HepG2 (cell line): ENCODE measurements around the gene BIVM. TPM values are rescaled to one million over a fixed set of nuclear protein-coding genes. Genes with fewer than 3 reads are reported as not detected.

Experiments used
- ATAD3A ChIP-seq: sonication (generic); formaldehyde crosslinking; IDR thresholded peaks from 2 replicates; pipeline ENCODE4 v1.4.0; 2020; ENCODE audit warnings: missing genetic modification reagents
- ATRX ChIP-seq: sonication (generic); formaldehyde crosslinking; IDR thresholded peaks from 2 replicates; pipeline ENCODE4 v1.4.0; 2020; ENCODE audit warnings: missing genetic modification reagents, borderline replicate concordance
- BRCA1 ChIP-seq: sonication (generic); formaldehyde crosslinking; IDR thresholded peaks from 2 replicates; pipeline ENCODE4 v1.4.0; 2020; ENCODE audit warnings: missing genetic modification reagents
- GPN1 ChIP-seq: sonication (generic); formaldehyde crosslinking; IDR thresholded peaks from 2 replicates; pipeline ENCODE4 v1.5.1; 2020; ENCODE audit warnings: missing genetic modification reagents, borderline replicate concordance
- JUNB ChIP-seq: sonication (generic); formaldehyde crosslinking; IDR thresholded peaks from 2 replicates; pipeline ENCODE4 v1.8.0; 2022; ENCODE audit warnings: missing genetic modification reagents, mild to moderate bottlenecking, borderline replicate concordance
- MED8 ChIP-seq: sonication (generic); formaldehyde crosslinking; IDR thresholded peaks from 2 replicates; pipeline ENCODE4 v1.8.1; 2023; ENCODE audit warnings: mild to moderate bottlenecking, missing genetic modification reagents; ENCODE audit not compliant: insufficient replicate concordance
- MEIS2 ChIP-seq: sonication (generic); formaldehyde crosslinking; IDR thresholded peaks from 2 replicates; pipeline ENCODE4 v1.9.0; 2021; ENCODE audit warnings: mild to moderate bottlenecking, missing genetic modification reagents
- MIXL1 ChIP-seq: IDR thresholded peaks from 2 replicates; pipeline ENCODE4 v1.6.1; 2016
- MYC ChIP-seq: sonication (generic); formaldehyde crosslinking; IDR thresholded peaks from 2 replicates; pipeline ENCODE4 v1.9.0; 2021; ENCODE audit warnings: missing genetic modification reagents, borderline replicate concordance
- PLRG1 ChIP-seq: fragments of 450-650 bp; conservative IDR thresholded peaks from 2 replicates; pipeline ENCODE4 v1.6.1; 2016
- POLR2AphosphoS2 ChIP-seq: IDR thresholded peaks from 2 replicates; pipeline ENCODE4 v1.6.1; 2011; ENCODE audit warnings: low read depth, low read length, improper control_type of control experiment
- STAG1 ChIP-seq: sonication (generic); formaldehyde crosslinking; IDR thresholded peaks from 2 replicates; pipeline ENCODE4 v1.4.0; 2020; ENCODE audit warnings: missing genetic modification reagents
- TBL1XR1 ChIP-seq: fragments of 150-350 bp; IDR thresholded peaks from 2 replicates; pipeline ENCODE4 v1.6.1; 2014; ENCODE audit warnings: borderline replicate concordance, low read length; ENCODE audit not compliant: partially characterized antibody
- ZFP82 ChIP-seq: sonication (generic); formaldehyde crosslinking; IDR thresholded peaks from 2 replicates; pipeline ENCODE4 v1.5.1; 2020; ENCODE audit warnings: mild to moderate bottlenecking, missing genetic modification reagents, borderline replicate concordance
- ZNF136 ChIP-seq: sonication (generic); formaldehyde crosslinking; IDR thresholded peaks from 2 replicates; pipeline ENCODE4 v1.8.1; 2022; ENCODE audit warnings: low read depth, mild to moderate bottlenecking, moderate library complexity, missing genetic modification reagents
- ZNF160 ChIP-seq: sonication (generic); formaldehyde crosslinking; IDR thresholded peaks from 2 replicates; pipeline ENCODE4 v1.8.0; 2022; ENCODE audit warnings: mild to moderate bottlenecking, inconsistent platforms, missing genetic modification reagents
- polyA plus RNA-seq, 8 experiments: library from polyadenylated mRNA; depleted of rRNA in 3 of 8; stranded (reverse) in 7 of 8; unstranded in 1 of 8; fragments of >200 nt; fragmentation: Illumina TruSeq in 4 of 8; extraction: Trizol in 4 of 8; gene quantifications; 2 replicates each; pipeline versions ENCODE4 v1.2.1 to v1.2.3, GENCODE V29; 2011 to 2016; ENCODE audit warnings: low read depth in 4 of 8, missing spikeins in 1 of 8, mixed read lengths in 1 of 8; ENCODE audit not compliant: insufficient read depth in 1 of 8
- total RNA-seq, 5 experiments: library from RNA; depleted of rRNA; stranded (reverse); fragments of >200 nt; fragmentation: Illumina TruSeq; extraction: Trizol; gene quantifications; 2 replicates each; pipeline ENCODE4 v1.2.3, GENCODE V29; 2016; ENCODE audit warnings: low read depth in 1 of 5
- TF ChIP-seq, protein P1 (sequence below): sonication (generic); formaldehyde crosslinking; IDR thresholded peaks from 2 replicates; pipeline ENCODE4 v1.4.0; 2020; ENCODE audit warnings: missing genetic modification reagents, mild to moderate bottlenecking, borderline replicate concordance
- TF ChIP-seq, protein P2 (sequence below): sonication (generic); formaldehyde crosslinking; IDR thresholded peaks from 2 replicates; pipeline ENCODE4 v1.5.0; 2020; ENCODE audit warnings: mild to moderate bottlenecking, low read depth, missing genetic modification reagents, borderline replicate concordance
- TF ChIP-seq, protein P3 (sequence below), 2 experiments: sonication (generic) in 1 of 2; formaldehyde crosslinking in 1 of 2; IDR thresholded peaks; 2 replicates each; pipeline versions ENCODE4 v1.5.1 to v1.6.1; 2011 to 2020; ENCODE audit warnings: borderline replicate concordance in 1 of 2, low read depth in 1 of 2, low read length in 1 of 2, mild to moderate bottlenecking in 1 of 2, missing genetic modification reagents in 1 of 2, moderate library complexity in 1 of 2
- TF ChIP-seq, protein P4 (sequence below): sonication (generic); formaldehyde crosslinking; IDR thresholded peaks from 2 replicates; pipeline ENCODE4 v1.8.0; 2022; ENCODE audit warnings: missing genetic modification reagents, mild to moderate bottlenecking, moderate library complexity, borderline replicate concordance
- TF ChIP-seq, protein P5 (sequence below): sonication (generic); formaldehyde crosslinking; IDR thresholded peaks from 2 replicates; pipeline ENCODE4 v1.8.1; 2023; ENCODE audit warnings: mild to moderate bottlenecking, moderate library complexity, missing genetic modification reagents

BIVM gene
- total and polyA plus RNA-seq, 2 of the 13 experiments (the other 11 are each of a cell fraction or from before 2014, with no cell fraction given): 10.4 to 15.8 TPM

DNA sequence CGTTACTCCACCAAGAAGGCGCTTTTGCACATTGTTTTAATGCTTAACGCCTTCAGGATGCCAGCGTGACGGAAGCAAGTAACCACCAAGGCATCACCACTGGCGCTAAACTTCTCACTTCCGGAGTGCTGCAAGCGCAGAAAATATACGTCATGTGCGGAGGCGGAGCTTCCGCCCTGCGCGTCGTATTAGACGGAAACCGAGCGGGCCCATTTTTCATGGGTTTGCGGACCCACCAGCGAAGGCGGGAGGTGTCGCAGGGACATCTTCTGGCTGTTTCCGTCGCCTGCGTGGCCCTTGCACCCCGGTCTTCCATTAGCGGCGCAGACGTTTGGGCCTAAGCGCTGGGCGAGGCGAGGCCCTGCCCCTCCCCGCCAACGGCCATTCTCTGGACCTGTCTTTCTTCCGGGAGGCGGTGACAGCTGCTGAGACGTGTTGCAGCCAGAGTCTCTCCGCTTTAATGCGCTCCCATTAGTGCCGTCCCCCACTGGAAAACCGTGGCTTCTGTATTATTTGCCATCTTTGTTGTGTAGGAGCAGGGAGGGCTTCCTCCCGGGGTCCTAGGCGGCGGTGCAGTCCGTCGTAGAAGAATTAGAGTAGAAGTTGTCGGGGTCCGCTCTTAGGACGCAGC, 46.8 kb downstream of the BIVM start, which contains the start of gene ERCC5 (continued):
- TF ChIP-seq, protein P1, sequence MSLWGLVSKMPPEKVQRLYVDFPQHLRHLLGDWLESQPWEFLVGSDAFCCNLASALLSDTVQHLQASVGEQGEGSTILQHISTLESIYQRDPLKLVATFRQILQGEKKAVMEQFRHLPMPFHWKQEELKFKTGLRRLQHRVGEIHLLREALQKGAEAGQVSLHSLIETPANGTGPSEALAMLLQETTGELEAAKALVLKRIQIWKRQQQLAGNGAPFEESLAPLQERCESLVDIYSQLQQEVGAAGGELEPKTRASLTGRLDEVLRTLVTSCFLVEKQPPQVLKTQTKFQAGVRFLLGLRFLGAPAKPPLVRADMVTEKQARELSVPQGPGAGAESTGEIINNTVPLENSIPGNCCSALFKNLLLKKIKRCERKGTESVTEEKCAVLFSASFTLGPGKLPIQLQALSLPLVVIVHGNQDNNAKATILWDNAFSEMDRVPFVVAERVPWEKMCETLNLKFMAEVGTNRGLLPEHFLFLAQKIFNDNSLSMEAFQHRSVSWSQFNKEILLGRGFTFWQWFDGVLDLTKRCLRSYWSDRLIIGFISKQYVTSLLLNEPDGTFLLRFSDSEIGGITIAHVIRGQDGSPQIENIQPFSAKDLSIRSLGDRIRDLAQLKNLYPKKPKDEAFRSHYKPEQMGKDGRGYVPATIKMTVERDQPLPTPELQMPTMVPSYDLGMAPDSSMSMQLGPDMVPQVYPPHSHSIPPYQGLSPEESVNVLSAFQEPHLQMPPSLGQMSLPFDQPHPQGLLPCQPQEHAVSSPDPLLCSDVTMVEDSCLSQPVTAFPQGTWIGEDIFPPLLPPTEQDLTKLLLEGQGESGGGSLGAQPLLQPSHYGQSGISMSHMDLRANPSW (CRISPR knock-in tag): peak; percentile 50; the same call in 1 of the 2 replicates
- TF ChIP-seq MYC (CRISPR knock-in tag) (peak; percentile 85), MED8 (CRISPR knock-in tag) (no peak), BRCA1 (CRISPR knock-in tag) (peak; percentile 75), JUNB (CRISPR knock-in tag) (no peak), ZFP82 (CRISPR knock-in tag) (peak; percentile 87; the same call in 1 of the 2 replicates), ATRX (CRISPR knock-in tag) (no peak), GPN1 (CRISPR knock-in tag) (no peak), STAG1 (CRISPR knock-in tag) (peak; percentile 45), TBL1XR1 (no peak), ZNF136 (CRISPR knock-in tag) (peak; percentile 73; the same call in 1 of the 2 replicates), ZNF160 (peak; percentile 92), MIXL1 (CRISPR knock-in tag) (peak; percentile 93), PLRG1 (no peak), ATAD3A (CRISPR knock-in tag) (no peak), POLR2AphosphoS2 (no peak; the same call in 1 of the 2 replicates), MEIS2 (CRISPR knock-in tag) (peak; percentile 96)
- TF ChIP-seq, protein P2, sequence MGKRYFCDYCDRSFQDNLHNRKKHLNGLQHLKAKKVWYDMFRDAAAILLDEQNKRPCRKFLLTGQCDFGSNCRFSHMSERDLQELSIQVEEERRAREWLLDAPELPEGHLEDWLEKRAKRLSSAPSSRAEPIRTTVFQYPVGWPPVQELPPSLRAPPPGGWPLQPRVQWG (CRISPR knock-in tag): no peak
- TF ChIP-seq, protein P3, sequence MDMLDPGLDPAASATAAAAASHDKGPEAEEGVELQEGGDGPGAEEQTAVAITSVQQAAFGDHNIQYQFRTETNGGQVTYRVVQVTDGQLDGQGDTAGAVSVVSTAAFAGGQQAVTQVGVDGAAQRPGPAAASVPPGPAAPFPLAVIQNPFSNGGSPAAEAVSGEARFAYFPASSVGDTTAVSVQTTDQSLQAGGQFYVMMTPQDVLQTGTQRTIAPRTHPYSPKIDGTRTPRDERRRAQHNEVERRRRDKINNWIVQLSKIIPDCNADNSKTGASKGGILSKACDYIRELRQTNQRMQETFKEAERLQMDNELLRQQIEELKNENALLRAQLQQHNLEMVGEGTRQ (IDR thresholded peaks at IDR 0.05; ENCODE audit: low read depth, low read length): no peak
- TF ChIP-seq, protein P3 (CRISPR knock-in tag; IDR thresholded peaks at IDR 0.05; ENCODE audit: borderline replicate concordance): peak; percentile 43; the same call in 1 of the 2 replicates
- TF ChIP-seq, protein P4, sequence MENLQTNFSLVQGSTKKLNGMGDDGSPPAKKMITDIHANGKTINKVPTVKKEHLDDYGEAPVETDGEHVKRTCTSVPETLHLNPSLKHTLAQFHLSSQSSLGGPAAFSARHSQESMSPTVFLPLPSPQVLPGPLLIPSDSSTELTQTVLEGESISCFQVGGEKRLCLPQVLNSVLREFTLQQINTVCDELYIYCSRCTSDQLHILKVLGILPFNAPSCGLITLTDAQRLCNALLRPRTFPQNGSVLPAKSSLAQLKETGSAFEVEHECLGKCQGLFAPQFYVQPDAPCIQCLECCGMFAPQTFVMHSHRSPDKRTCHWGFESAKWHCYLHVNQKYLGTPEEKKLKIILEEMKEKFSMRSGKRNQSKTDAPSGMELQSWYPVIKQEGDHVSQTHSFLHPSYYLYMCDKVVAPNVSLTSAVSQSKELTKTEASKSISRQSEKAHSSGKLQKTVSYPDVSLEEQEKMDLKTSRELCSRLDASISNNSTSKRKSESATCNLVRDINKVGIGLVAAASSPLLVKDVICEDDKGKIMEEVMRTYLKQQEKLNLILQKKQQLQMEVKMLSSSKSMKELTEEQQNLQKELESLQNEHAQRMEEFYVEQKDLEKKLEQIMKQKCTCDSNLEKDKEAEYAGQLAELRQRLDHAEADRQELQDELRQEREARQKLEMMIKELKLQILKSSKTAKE: no peak; the same call in 1 of the 2 replicates
- TF ChIP-seq, protein P5, sequence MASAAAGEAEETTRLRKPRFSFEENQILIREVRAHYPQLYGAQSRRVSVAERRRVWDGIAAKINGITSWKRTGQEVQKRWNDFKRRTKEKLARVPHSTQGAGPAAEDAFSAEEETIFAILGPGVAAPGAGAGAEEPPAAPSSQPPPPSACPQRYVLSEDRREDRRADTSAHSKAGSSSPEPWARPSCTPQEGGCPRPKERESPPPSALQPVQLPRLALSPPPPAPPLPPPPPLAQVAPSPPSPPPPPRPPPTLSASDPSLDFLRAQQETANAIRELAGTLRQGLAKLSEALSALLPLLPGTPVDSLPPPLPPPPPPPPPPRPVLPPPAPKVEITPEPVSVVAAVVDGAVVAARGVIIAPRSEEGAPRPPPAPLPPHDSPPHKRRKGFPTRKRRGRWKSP (CRISPR knock-in tag): peak; percentile 98
